Loucy (cell line): ENCODE data around the gene SCN8A.

Experiments
- H2AFZ ChIP-seq: fragments of 200-600 bp; sonication (generic); 2 replicates; pipeline ENCODE4 v1.6.0; 2016; ENCODE audit warnings: antibody characterized with exemption, mild to moderate bottlenecking, low read length, moderate library complexity
- H3F3A ChIP-seq: fragments of 200-600 bp; 2 replicates; pipeline ENCODE4 v1.6.0; 2016; ENCODE audit warnings: antibody characterized with exemption, low read depth, mild to moderate bottlenecking
- H3K27me3 ChIP-seq: fragments of 200-600 bp; sonication (generic); 2 replicates; pipeline ENCODE4 v1.6.1; 2014; ENCODE audit warnings: low read length, mild to moderate bottlenecking; ENCODE audit not compliant: insufficient read depth, poor library complexity, severe bottlenecking
- H3K36me3 ChIP-seq: fragments of 200-600 bp; sonication (generic); 2 replicates; pipeline ENCODE4 v1.6.1; 2016; ENCODE audit warnings: low read length; ENCODE audit not compliant: insufficient read depth
- H3K4me1 ChIP-seq: fragments of 200-600 bp; sonication (generic); 2 replicates; pipeline ENCODE4 v1.5.1; 2014; ENCODE audit warnings: low read length, mild to moderate bottlenecking; ENCODE audit not compliant: insufficient read depth, poor library complexity, severe bottlenecking
- H3K4me2 ChIP-seq: fragments of 200-600 bp; sonication (generic); 2 replicates; pipeline ENCODE4 v1.6.0; 2014; ENCODE audit warnings: antibody characterized with exemption, low read length, low read depth, mild to moderate bottlenecking; ENCODE audit not compliant: poor library complexity, severe bottlenecking
- H3K4me3 ChIP-seq: fragments of 200-600 bp; sonication (generic); 2 replicates; pipeline ENCODE4 v1.5.1; 2014; ENCODE audit warnings: low read length, mild to moderate bottlenecking, mixed read lengths; ENCODE audit not compliant: poor library complexity, severe bottlenecking
- H3K79me2 ChIP-seq: fragments of 200-600 bp; sonication (generic); 2 replicates; pipeline ENCODE4 v1.6.1; 2014; ENCODE audit warnings: low read length; ENCODE audit not compliant: insufficient read depth
- H3K9ac ChIP-seq: fragments of 200-600 bp; sonication (generic); 2 replicates; pipeline ENCODE4 v1.6.0; 2014; ENCODE audit warnings: mild to moderate bottlenecking, low read depth, low read length, moderate library complexity; ENCODE audit not compliant: poor library complexity, severe bottlenecking
- H3K9me2 ChIP-seq: fragments of 200-600 bp; sonication (generic); replicated peaks from 2 replicates; pipeline ENCODE4 v1.6.1; 2016; ENCODE audit warnings: low read depth, low read length, mixed read lengths
- H3K9me3 ChIP-seq: fragments of 200-600 bp; sonication (generic); 2 replicates; pipeline ENCODE4 v1.6.1; 2014; ENCODE audit warnings: mild to moderate bottlenecking, antibody characterized with exemption, low read length, low read depth; ENCODE audit not compliant: insufficient read depth
- H4K20me1 ChIP-seq: fragments of 200-600 bp; sonication (generic); 2 replicates; pipeline ENCODE4 v1.6.0; 2014; ENCODE audit warnings: antibody characterized with exemption, low read length, mild to moderate bottlenecking; ENCODE audit not compliant: insufficient read depth, poor library complexity, severe bottlenecking
- CTCF ChIP-seq: fragments of 200-600 bp; sonication (generic); conservative IDR thresholded peaks from 2 replicates; pipeline ENCODE4 v1.5.1; 2014; ENCODE audit warnings: mild to moderate bottlenecking, antibody characterized with exemption, low read length
- EZH2phosphoT487 ChIP-seq: fragments of 200-600 bp; IDR thresholded peaks from 2 replicates; pipeline ENCODE4 v1.6.1; 2018; ENCODE audit warnings: antibody characterized with exemption, mild to moderate bottlenecking, moderate library complexity, borderline replicate concordance

The SCN8A gene

GRCh38 chr12:51630256-51630880 is 39.3 kb downstream of the SCN8A start:
- no peak overlapping the region for H3K4me3 ChIP-seq
- H3K9me3 ChIP-seq = no peaks in the 10 kb centered on the region
- no peak overlapping the region for H2AFZ ChIP-seq
- H3K4me2 ChIP-seq = no peak overlapping the region
- no peaks in the 10 kb centered on the region for H3K36me3 ChIP-seq
- H3K9ac ChIP-seq = no peak overlapping the region
- H3K4me1 ChIP-seq = peaks cover 6% of the 10 kb centered on the region
- H3F3A ChIP-seq = no peaks in the 10 kb centered on the region
- no peaks in the 10 kb centered on the region for H4K20me1 ChIP-seq
- no peaks in the 10 kb centered on the region for H3K79me2 ChIP-seq
- no peaks in the 10 kb centered on the region for H3K27me3 ChIP-seq
- TF ChIP-seq EZH2phosphoT487 (no peak), CTCF (no peak)
- no peaks in the 10 kb centered on the region for H3K9me2 ChIP-seq

GRCh38 chr12:51630986-51631385 is 40.0 kb downstream of the SCN8A start:
- Histone ChIP-seq H3K27me3 (no peaks in the 10 kb centered on the region), H4K20me1 (no peaks in the 10 kb centered on the region), H3F3A (no peaks in the 10 kb centered on the region), H3K4me3 (no peak overlapping the region), H3K36me3 (no peaks in the 10 kb centered on the region), H3K9me2 (no peaks in the 10 kb centered on the region), H2AFZ (no peak overlapping the region), H3K79me2 (no peaks in the 10 kb centered on the region), H3K9me3 (no peaks in the 10 kb centered on the region), H3K4me1 (peaks cover 6% of the 10 kb centered on the region), H3K4me2 (no peak overlapping the region), H3K9ac (no peak overlapping the region)
- TF ChIP-seq EZH2phosphoT487 (no peak), CTCF (no peak)

GRCh38 chr12:51631591-51631990 is 40.6 kb downstream of the SCN8A start:
- Histone ChIP-seq H3K4me3 (no peak overlapping the region), H3K9me2 (no peaks in the 10 kb centered on the region), H3K4me1 (peaks cover 6% of the 10 kb centered on the region), H3F3A (no peaks in the 10 kb centered on the region), H3K4me2 (no peak overlapping the region), H2AFZ (no peak overlapping the region), H3K36me3 (no peaks in the 10 kb centered on the region), H3K9ac (no peak overlapping the region), H3K79me2 (no peaks in the 10 kb centered on the region), H3K9me3 (no peaks in the 10 kb centered on the region), H3K27me3 (no peaks in the 10 kb centered on the region), H4K20me1 (no peaks in the 10 kb centered on the region)
- TF ChIP-seq EZH2phosphoT487 = no peak
- no peak for TF ChIP-seq CTCF
